GM21529 (cell line): ENCODE results near the gene CCDC82.

ENCODE experiments used
- ATAC-seq: cut with Tn5 transposase; IDR thresholded peaks from one replicate; pipeline ENCODE4 v1.9.1; 2021; ENCODE audit not compliant: unreplicated experiment

Gene CCDC82

DNA sequence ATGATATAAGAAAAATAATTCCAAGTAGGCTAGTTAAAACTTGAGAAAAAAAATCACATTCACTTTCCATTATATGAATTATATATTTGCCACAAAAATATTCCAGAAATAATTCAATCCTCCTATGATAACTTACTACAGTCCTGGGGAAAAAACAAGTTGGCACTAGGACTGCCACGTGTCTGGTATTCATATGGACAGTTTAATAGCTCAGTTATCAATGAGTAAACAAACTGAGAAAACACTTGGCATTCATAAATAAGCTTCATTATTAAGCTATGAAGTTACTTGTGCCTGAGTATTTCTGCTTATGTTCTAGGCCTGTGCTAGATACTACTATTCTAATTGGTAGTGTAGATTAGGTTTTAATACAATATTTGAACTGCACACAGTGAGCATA, 24.2 kb downstream of the CCDC82 start:
- ATAC-seq: no peak

DNA sequence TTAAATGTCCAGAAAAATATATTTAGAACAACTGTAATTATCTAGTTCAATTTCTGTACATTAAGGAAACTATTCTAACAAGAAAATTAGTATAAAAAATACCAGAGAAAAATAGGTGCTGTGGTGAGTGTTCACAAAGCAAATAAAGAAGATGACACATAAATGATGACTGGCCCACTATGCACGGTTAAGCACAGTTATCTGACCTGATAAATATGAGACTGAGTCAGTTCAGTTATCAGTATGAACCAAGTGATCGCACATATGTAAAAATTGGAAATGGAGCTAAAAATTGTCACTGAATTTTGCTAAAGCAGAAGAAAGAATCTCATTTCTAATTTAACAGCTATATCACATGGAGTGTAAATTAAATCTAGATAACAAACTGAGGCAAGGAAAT, 27.9 kb downstream of the CCDC82 start:
- no peak for ATAC-seq

DNA sequence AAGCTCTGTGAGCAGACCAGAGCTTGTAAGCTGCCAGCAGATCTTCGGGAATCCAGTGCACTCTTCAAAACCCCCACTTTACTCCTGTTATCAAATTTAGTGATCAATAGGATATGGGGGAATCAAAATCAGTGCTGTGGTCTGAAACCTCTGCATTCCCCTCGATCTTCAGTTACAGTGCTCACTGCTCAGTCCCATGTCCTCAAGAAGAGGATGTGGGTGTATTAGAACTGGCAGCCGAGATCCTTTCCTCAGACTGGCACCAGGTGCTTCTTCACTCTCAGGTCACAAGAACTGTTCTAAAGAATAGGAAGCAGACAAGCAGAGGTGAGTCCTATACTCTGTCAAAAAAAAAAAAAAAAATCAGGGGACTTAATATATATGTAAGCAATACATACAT, 31.4 kb downstream of the CCDC82 start:
- ATAC-seq: no peak

DNA sequence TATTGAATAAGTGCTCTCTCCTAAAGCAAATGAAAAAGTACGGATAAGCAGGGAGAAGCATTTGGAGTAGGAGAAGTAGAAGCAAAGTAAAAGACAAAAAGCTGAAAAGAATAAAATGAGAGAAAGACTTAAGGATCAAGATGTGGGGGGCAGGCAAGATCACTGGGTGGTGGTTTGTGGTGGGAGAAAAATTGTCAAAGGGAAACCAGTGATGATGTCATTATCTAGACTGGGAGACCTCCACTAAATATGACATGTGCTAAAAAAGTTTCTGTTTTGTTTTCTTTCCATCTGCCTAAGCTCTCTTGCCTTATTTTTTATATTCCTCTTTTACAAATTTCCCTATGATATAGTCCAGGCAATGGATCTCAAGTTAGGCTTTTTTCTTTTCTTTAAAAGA, 31.9 kb downstream of the CCDC82 start:
- peak; percentile 44 for ATAC-seq

DNA sequence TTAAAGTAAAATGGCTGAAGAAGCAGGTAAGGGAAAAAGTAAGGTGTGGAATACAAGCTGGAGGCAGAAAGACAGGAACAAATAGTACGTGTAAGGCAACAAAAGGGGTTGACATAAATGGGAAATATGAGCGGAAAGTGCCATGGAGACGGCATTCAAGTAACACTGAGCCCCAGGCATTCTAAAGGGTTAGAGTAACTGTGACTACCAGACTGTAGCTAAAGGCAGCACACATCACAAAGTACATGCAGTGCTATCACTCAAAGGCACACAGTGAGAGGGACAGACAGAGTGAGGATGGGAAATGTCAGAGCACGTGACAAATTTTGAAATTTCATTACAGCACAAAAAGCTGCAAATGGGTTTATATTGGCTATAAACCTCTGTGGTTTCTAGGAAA, 32.9 kb downstream of the CCDC82 start:
- ATAC-seq: no peak

DNA sequence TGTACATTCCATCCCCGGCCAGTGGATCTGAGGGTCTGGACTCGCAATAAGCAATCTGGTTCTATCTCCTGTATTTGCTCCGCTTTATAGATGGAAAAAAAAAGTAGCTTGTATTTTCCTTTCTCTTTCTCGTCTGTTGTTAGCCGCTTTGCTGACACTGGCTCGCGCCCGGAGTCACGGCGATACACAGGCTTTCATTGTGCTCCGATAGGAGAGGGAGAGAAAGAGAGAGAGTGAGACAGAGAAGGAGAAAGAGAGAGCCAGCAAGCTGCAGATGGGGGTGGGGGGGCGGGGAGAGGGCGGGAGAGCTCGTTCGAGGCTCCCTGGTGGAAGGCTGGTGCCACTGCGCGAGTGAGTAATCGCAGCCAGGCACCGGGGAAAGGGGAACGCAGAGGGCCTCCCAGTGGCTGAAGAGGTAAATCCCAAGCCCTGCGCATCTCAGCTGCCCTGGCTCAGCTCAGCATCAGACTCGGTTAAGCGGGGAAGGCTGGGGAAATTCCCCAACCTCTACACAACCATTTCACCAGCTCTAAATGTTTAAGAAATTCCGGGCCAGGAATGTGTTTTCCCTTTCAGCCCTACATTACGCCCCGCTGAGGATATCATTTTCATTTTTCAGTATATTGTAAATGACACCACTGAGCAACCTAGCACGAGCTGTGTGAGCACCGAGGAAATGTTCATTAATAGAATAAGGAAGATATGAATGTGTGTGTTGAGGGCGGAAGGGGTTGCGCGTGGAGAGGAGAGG, 46.6 kb downstream of the CCDC82 start, which contains the start of gene MAML2:
Gene MAML2, minus strand, starts transcription at position 235 of the 751 bp plus-strand sequence. CDS start 1,300 bp downstream, outside the sequence.
- ATAC-seq: peak; percentile 77

DNA sequence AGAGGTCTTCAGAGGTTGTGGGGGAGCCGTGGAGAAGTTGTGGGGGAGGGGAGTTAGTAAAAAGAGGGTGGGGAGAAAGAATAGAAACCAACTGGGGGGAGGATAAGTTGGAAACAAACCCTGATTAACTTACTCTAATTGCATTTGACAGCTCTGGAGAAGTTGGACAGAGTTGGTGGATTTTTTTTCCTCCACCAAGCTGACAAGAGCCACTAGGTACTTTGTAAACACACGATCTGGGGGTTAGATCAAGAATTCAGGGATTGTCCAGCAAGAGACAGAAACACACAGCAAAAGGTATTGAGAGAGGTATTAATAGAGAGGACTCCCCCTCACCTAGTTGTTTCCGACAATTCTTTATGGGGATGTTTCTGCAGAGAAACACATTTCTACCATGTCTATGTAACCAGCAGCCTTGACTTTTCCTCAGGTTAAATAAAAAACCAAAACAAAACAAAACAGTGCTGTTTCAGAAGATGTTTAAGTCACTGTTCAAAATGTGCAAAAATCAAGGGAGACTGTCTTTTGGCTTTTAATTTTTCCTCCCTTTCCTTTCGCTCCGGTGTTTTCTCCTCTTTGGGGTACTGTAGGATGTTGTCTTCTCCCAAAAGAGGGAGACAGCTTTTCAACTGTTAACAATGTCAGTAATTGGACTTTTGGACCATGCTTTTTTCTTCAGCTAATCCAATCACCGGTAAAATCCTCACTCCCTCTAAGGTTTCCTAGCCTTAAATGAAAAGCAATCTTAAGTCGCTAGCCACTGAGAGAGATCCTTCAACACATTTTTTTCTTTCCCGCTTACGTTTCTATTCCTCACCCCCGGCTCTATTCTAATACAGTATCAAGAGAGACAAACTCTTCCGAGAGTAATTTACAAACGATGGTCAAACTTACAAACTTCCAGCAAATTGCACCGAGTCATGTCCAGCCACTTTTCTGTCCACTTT, 47.4 kb downstream of the CCDC82 start:
- ATAC-seq: no peak

DNA sequence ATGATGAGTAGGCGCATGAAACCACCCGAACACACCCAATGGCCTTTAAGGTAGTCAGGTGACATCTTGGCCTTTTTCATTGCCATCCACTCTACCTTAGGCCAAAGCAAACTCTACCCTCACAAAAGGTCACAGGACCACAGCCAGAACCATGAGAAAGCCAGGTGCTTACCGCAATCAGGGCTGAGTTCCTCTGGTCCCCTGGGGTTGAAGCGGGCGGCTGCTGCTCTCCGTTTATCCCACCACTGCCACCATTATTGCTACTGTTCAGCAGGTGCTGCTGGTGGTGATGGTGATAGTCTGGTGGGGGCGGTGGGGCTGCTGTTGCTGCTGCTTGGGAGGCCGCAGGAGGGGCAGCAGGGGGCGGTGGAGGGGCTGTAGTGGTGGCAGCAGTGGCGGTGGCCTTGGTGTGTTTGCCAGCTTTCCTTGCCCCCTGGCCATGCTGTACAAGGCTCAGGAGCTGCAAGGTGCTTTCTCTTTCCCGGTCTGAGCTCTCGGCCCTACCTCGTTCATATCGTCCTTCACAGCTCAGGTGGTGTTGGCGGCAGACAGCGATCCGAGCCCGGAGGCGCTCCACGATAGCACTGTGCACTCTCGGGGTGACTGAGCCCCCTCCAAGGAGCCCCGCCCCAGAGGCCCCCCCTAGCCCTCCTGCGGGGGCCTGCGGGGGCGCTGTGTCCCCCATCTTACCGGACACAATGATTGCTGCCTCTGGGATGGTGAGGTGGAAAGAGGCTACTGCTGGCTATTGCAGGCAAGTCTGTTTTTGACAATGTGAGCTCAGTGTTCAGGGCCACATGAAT, 48.3 kb downstream of the CCDC82 start:
- peak; percentile 34 for ATAC-seq

DNA sequence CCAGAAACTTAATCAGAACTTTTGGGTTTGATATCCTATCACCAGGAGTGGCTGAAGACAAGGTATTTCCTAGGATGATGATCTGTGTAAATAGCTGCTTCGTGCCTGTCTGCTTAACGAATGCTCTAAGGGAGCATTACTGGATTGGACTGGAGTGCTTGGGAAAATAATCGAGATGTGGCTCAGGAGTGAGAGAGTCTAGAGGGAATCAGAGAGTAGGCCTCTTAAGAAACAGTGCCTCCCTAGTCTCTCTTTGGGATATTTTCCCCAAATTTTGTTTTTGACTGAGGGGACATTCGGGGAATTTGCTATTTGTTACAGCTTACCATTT, 49.2 kb downstream of the CCDC82 start:
- no peak for ATAC-seq

DNA sequence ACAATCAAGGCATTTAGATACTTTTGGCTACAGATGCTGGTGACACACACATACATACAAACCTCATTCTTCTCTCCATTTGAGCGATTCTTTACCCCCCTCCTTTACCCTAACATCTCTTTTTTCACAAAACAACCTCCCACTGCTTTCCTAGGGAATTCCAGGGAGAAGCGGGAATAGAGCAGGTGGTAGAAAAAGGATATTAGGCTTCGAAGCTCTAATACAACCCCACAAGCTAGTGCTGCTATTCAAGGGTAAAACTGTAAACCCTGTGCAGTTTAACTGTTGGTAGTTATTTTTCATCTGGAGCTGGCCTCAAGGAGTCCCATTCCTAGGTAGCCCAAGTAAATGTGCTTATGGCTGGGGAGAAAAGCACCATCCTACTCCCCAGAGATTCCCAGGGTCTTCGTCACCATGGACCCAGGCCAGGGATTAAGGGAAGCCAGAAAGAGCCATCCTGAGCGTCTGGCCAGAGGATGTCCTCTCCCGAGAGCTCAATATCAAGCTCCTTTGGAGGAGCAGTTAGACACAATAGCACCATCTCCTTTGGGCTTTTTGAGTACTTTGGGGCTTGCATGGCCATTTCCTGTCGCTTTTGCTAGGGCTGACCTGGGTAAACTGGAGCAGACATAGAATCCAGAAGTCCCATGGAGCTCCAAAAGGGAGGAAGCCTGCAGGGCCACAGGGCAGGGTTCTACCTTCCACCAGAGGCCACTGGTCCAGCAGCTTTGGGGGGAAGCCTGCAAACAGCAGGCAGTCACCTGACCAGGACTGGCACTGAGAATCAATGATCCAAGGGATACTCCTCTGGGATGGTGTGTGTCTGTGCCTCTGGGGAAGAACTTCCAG, 49.8 kb downstream of the CCDC82 start:
- ATAC-seq: no peak

DNA sequence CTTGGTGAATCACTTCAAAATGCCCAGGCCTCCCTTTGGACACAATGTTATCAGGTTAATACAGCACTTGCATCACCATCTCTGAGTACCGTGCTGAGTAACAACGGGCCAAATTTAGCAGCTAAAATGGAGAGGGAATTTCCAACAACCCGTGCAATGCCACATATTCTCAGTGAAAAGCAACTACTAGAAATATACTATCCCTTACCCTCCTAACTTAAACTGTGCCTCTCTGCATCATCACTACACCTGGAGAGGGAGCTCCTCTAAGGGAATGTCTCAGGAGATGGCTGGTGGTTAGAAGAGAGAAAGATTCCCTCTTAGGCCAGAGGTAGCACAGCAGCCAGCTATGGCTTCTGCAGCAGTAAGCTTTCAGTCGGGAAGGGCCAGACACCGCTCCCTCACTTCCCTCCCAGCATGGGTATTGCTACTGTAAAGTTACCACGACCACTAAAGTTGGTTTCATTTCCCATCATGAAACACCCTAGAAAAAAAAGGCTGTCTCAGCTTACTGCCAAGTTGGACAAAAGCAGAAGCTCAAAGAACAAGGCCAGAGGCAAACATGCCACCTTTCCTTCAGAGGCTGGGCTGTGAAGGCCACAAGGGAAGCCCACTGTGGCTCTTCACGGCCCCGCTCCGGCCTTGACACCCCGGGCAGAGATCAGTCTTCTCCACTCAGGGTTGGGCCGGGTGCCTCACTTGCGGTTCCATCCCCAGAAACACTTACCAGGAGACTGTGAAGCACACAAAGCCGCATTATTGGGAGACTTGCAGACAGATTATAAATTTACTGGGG, 50.6 kb downstream of the CCDC82 start:
- peak; percentile 42 for ATAC-seq

DNA sequence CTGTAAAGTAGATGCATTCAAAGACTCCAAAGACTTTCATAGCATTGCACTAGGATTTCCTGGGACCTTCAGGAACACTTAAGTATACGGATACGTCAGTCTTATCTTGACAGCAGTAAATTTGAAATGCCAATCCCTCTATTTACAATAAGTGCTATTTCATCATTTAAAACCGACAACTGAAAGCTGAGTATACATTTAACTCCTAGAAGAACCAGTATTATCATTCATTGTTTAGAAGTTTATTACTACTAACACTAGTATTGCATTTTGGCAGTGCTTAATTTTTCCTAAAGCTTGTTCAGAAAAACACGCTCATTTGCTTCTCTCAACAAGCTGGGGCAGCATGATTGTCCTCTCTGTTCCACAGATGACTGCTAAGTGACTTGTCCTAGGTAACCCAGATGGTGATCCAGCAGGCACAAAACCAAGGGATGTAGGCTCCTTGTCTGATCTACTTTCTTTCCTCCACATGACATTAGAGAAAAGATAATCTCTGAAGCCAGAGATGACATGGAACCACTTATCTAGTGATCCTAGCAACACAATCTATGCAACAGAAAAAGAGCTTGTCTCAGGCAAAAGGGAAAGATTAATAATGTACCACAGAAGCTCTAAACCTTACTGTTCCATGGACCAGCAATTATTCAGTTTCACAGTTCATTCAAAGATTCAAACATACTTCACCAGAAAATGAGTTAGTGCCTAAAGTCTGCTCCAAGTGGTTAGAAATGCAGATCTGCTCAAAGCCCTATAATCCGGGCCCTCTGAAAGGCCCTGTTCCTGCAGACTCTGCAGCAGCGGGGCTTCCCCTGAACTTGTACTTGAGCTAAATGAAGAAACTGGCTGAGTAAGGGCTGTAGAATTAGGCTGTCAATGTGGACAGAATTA, 51.9 kb downstream of the CCDC82 start:
- ATAC-seq: peak; percentile 35

DNA sequence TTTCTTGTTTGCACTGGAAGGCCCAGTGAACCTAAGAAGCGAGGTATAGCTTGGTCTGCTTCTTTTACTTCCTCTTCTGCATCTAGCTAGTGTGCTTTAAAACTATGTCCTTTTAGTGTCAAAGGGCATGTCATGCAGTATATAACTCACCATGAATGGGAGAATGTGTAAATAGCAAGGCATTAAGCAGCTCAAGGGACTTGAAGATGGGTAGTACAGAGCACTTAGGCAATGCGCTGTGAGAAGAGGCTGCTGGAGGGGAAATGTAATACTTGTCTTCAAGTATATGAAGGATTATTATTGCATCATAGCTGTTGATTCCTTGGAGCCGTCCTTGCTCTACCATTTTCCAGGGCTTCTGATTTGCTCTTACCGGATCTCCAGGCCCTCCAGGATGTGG, 54.3 kb downstream of the CCDC82 start:
- no peak for ATAC-seq

DNA sequence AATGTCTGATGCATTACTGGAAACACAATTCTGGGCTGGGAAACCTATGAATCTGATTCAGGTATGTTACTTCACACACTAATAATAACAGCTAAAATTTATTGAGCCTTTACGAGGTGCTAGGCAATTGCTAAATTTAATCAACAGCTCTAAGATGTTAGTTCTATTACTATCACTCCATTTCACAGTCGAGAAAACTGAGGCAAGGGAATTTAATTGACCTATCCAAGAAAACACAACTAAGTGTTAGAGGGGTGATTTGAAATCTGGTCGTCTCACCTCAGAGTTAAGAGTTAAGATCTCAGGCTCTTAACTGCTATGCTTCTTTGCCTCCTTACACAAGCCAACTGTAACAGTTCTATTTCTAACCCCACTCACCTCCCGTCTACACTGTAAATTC, 55.5 kb downstream of the CCDC82 start:
- no peak for ATAC-seq

DNA sequence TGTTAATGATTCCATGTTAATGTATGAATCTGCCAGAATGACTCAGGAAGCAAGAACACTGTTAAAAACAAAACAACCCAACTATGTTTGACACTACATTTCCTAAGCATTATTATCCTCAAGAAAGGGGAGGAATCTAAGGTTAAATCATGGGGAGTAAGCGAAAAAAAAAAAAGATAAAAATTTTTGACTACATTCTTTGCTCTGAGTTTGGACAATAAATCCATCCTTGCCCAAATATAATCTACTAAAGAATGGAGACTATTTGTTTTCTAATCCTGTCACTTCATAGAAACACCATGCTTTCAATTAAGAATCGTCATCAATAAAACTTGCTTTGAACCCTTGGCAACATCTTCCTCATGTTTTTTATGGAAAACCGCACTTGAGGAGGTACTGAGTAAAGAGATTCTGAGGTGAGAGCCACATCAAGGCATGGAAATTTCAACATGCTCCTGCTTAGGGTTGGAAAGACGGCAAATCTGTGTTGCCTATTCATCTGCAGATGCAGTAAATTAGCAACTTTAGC, 56.5 kb downstream of the CCDC82 start:
- no peak for ATAC-seq

DNA sequence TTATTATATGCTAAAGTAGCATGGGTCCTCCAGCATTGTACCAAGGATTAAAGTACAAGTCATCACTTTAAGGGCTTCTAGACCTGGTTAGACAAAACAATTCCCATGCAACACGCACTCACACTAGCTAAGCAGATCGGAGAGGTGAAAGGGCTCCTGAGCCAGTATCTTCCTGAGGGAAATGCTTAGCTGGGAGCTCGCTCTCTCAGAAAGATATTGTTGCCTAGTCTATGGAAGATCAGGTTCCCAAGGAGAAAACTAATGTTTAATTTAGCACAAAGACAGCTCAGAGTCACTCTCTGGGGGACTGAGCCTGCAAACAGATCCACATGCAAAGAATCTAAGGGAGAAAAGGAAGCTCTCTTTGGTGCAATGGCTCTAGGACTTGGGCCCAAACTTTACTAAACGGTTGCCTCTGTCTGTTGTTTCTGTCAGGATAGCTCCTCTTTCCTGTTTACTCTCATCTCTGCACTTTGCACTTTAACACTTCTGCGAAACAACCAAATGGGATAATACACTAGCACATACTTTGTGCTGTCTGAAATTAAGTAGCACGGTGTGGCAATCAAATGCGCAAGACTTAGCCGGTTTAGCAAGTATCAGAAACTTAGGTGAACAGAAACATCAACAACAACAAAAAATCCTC, 57.5 kb downstream of the CCDC82 start:
- no peak for ATAC-seq

DNA sequence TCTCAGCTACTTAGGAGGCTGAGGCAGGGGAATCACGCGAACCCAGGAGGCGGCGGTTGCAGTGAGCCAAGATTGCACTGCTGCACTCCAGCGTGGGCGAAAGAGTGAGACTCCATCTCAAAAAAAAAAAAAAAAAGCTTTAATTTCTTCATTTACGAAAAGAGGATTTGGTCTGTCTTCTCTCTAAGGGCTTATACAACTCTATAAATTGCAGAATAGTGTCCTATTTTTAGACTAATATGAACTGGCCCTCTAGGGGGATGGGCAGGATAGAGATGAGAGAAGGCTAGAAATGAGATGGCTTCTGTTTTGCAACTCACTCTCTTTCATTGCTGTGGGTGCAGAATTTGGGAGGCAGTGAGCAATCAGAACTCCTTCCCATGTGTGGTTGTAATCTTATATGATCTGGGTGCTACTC, 58.0 kb downstream of the CCDC82 start:
- ATAC-seq: no peak

DNA sequence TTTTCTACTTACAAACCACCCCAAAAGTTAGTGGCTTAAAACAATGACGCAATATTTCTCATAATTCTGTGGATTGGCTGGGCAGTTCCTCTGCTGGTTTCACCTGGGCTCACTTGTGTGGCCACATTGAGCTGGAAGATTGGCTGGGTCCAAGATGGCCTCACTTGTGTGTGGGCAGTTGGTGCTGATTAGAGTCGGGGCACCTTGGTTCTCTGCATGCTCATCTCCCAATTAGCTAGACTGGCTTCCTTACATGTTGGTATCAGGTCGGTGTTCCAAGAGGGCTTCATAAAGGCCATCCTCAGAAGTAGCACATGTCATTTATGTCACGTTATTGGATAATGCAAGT, 59.2 kb downstream of the CCDC82 start:
- ATAC-seq: no peak
